Ovary (tissue), 3 donors: ENCODE measurements around the gene NAAA.

ENCODE experiments used
- EP300 ChIP-seq: sonication (generic); formaldehyde crosslinking; IDR thresholded peaks from one replicate; pipeline ENCODE4 v1.6.1; 2017; ENCODE audit warnings: antibody characterized with exemption
- POLR2A ChIP-seq: fragments of 450-650 bp; IDR thresholded peaks from one replicate; pipeline ENCODE4 v1.6.1; 2017; ENCODE audit warnings: antibody characterized with exemption, mild to moderate bottlenecking, moderate library complexity
- TF ChIP-seq, protein P1 (sequence below), 3 donors: fragments of 450-650 bp in 2 of 3; fragments of 200-600 bp in 1 of 3; IDR thresholded peaks; one replicate each; pipeline versions ENCODE4 v1.5.1 to v1.8.0; 2016 to 2022; ENCODE audit warnings: antibody characterized with exemption in 3 of 3, mild to moderate bottlenecking in 1 of 3
- donor health status: DM: no; HTN: no; CAD: no.

DNA sequence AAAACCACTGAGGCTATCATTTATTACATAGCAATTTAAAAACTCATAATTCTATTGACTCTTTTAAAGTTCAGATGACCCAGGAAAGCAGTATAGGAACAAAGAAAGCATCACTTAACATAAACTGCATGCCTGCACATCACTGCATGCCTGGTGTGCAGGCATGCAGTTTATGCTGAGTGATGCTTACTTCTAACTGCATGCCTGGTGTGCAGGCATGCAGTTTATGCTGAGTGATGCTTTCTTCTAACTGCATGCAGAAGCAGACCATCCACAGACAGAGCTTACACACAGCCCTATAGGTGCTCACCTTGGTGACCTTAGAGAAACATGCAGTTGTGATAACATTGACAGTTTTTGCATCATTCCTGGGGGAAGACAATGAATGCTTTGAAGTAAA, 33.0 kb upstream of the NAAA start:
- TF ChIP-seq, protein P1, sequence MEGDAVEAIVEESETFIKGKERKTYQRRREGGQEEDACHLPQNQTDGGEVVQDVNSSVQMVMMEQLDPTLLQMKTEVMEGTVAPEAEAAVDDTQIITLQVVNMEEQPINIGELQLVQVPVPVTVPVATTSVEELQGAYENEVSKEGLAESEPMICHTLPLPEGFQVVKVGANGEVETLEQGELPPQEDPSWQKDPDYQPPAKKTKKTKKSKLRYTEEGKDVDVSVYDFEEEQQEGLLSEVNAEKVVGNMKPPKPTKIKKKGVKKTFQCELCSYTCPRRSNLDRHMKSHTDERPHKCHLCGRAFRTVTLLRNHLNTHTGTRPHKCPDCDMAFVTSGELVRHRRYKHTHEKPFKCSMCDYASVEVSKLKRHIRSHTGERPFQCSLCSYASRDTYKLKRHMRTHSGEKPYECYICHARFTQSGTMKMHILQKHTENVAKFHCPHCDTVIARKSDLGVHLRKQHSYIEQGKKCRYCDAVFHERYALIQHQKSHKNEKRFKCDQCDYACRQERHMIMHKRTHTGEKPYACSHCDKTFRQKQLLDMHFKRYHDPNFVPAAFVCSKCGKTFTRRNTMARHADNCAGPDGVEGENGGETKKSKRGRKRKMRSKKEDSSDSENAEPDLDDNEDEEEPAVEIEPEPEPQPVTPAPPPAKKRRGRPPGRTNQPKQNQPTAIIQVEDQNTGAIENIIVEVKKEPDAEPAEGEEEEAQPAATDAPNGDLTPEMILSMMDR (IDR thresholded peaks at IDR 0.05), result no peak
- TF ChIP-seq EP300, result no peak
- no peak for TF ChIP-seq POLR2A
